Measurements from ENCODE around the gene GPR3. TPM values are rescaled to one million over a fixed set of nuclear protein-coding genes. Genes with fewer than 3 reads are reported as not detected.

Gene GPR3
- total and polyA plus RNA-seq, 2 of the 8 experiments (the other 6 are each of a cell fraction or from before 2014, with no cell fraction given) = 9.9 to 26.5 TPM

DNA sequence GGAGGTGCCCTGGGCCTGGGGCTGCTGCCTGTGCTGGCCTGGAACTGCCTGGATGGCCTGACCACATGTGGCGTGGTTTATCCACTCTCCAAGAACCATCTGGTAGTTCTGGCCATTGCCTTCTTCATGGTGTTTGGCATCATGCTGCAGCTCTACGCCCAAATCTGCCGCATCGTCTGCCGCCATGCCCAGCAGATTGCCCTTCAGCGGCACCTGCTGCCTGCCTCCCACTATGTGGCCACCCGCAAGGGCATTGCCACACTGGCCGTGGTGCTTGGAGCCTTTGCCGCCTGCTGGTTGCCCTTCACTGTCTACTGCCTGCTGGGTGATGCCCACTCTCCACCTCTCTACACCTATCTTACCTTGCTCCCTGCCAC is 1.8 kb downstream of the GPR3 start (continued):
- no peak for TF ChIP-seq MAFK (IDR thresholded peaks at IDR 0.05; ENCODE audit: low read depth, low read length)

All from H1 (cell line).